GM18499 (cell line): ENCODE results near the gene DUOX1.

ENCODE experiments used
- ATAC-seq: cut with Tn5 transposase; IDR thresholded peaks from one replicate; pipeline ENCODE4 v1.9.1; 2021; ENCODE audit warnings: moderate number of reproducible peaks; ENCODE audit not compliant: insufficient read depth, unreplicated experiment

The DUOX1 gene

GRCh38 chr15:45164914-45165313, 35.1 kb downstream of the DUOX1 start:
- ATAC-seq, result no peak

- ATAC-seq, result no peak
These were observed 35.7 kb downstream of the DUOX1 start for GRCh38 chr15:45165536-45165935.

GRCh38 chr15:45166834-45167630, 37.2 kb downstream of the DUOX1 start:
- peak; percentile 59 for ATAC-seq

- ATAC-seq, result no peak
These were observed 37.9 kb downstream of the DUOX1 start for GRCh38 chr15:45167631-45168205.

- no peak for ATAC-seq
These were observed 38.5 kb downstream of the DUOX1 start for GRCh38 chr15:45168286-45168685.

- no peak for ATAC-seq
These were observed 39.2 kb downstream of the DUOX1 start for GRCh38 chr15:45168751-45169551.

- ATAC-seq, result no peak
These were observed 40.0 kb downstream of the DUOX1 start for GRCh38 chr15:45169608-45170480.

- ATAC-seq, result no peak
These were observed 42.1 kb downstream of the DUOX1 start for GRCh38 chr15:45171912-45172311.

GRCh38 chr15:45174069-45174468, 44.3 kb downstream of the DUOX1 start:
- ATAC-seq, result no peak

GRCh38 chr15:45174577-45174976, 44.8 kb downstream of the DUOX1 start:
- no peak for ATAC-seq

GRCh38 chr15:45177285-45177684, 47.5 kb downstream of the DUOX1 start:
- no peak for ATAC-seq

- ATAC-seq, result no peak
These were observed 49.6 kb downstream of the DUOX1 start for GRCh38 chr15:45179221-45179985.

GRCh38 chr15:45180201-45180600, 50.4 kb downstream of the DUOX1 start:
- no peak for ATAC-seq

GRCh38 chr15:45180648-45181436, 51.0 kb downstream of the DUOX1 start:
- no peak for ATAC-seq

- ATAC-seq, result no peak
These were observed 51.9 kb downstream of the DUOX1 start for GRCh38 chr15:45181491-45182285.

GRCh38 chr15:45182996-45183395, 53.2 kb downstream of the DUOX1 start:
- no peak for ATAC-seq

GRCh38 chr15:45183511-45183910, 53.7 kb downstream of the DUOX1 start:
- ATAC-seq, result no peak

GRCh38 chr15:45184562-45185041, 54.8 kb downstream of the DUOX1 start:
- ATAC-seq, result no peak
